ENCODE results near the gene ARID5A.

Gene ARID5A

GRCh38 chr2:96584017-96584416 is 47.5 kb downstream of the ARID5A start:
- Mint-ChIP-seq H3K36me3 (peaks cover 24 to 39% of the 10 kb centered on the region in 2 donors), H3K27me3 (no peaks in the 10 kb centered on the region), H3K9me3 (no peaks in the 10 kb centered on the region), H3K4me3 (no peak overlapping the region), H3K27ac (no peak overlapping the region), H3K4me1 (peaks cover 3 to 17% of the 10 kb centered on the region in 2 donors)
- ATAC-seq (replicated peaks), result no peak
- no peak for DNase-seq

GRCh38 chr2:96587843-96588242 is 51.3 kb downstream of the ARID5A start:
- Mint-ChIP-seq H3K4me3 (no peak overlapping the region), H3K27me3 (no peaks in the 10 kb centered on the region), H3K27ac (peak overlapping the region; percentile 57), H3K36me3 (peaks cover 41 to 64% of the 10 kb centered on the region in 2 donors), H3K4me1 (peaks cover 5 to 23% of the 10 kb centered on the region in 2 donors), H3K9me3 (no peaks in the 10 kb centered on the region)
- DNase-seq, result no peak
- no peak for ATAC-seq (replicated peaks)

DNA sequence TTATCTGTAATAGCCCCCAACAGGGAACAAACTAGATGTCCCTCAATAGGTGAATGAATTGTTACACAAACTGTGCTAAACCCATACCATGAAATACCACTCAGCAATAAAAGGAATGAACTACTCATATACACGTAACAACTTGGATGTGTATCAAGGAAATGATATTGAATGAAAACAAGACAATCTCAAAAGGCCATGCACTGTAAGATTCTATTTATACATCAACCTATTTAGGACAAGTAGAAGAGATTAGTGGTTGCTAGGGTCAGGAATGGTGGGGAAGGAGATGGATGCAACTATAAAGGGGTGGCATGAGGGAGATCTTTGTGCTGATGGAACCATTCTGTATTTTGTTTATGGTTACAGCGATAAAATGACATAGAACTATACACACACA is 54.5 kb downstream of the ARID5A start:
- H3K9me3 Mint-ChIP-seq, result no peaks in the 10 kb centered on the region
- no peak for ATAC-seq (replicated peaks)
- no peak overlapping the region for H3K4me3 Mint-ChIP-seq
- no peaks in the 10 kb centered on the region for H3K27me3 Mint-ChIP-seq
- DNase-seq, result no peak
- H3K4me1 Mint-ChIP-seq, result peaks cover 5 to 23% of the 10 kb centered on the region in 2 donors
- no peak overlapping the region for H3K27ac Mint-ChIP-seq
- peaks cover 43 to 70% of the 10 kb centered on the region in 2 donors for H3K36me3 Mint-ChIP-seq

GRCh38 chr2:96591494-96591893 is 54.9 kb downstream of the ARID5A start:
- peaks cover 43 to 68% of the 10 kb centered on the region in 2 donors for H3K36me3 Mint-ChIP-seq
- DNase-seq (no peak), ATAC-seq (replicated peaks) (no peak)
- no peaks in the 10 kb centered on the region for H3K9me3 Mint-ChIP-seq
- no peak overlapping the region for H3K27ac Mint-ChIP-seq
- H3K27me3 Mint-ChIP-seq, result no peaks in the 10 kb centered on the region
- no peak overlapping the region for H3K4me3 Mint-ChIP-seq
- H3K4me1 Mint-ChIP-seq, result peaks cover 5 to 23% of the 10 kb centered on the region in 2 donors

GRCh38 chr2:96594282-96594681 is 57.7 kb downstream of the ARID5A start:
- Mint-ChIP-seq H3K9me3 (no peaks in the 10 kb centered on the region), H3K4me3 (no peak overlapping the region), H3K27ac (no peak overlapping the region), H3K27me3 (no peaks in the 10 kb centered on the region), H3K36me3 (peaks cover 43 to 59% of the 10 kb centered on the region in 2 donors), H3K4me1 (peaks cover 3 to 5% of the 10 kb centered on the region in 2 donors)
- ATAC-seq (replicated peaks) (no peak), DNase-seq (no peak)

DNA sequence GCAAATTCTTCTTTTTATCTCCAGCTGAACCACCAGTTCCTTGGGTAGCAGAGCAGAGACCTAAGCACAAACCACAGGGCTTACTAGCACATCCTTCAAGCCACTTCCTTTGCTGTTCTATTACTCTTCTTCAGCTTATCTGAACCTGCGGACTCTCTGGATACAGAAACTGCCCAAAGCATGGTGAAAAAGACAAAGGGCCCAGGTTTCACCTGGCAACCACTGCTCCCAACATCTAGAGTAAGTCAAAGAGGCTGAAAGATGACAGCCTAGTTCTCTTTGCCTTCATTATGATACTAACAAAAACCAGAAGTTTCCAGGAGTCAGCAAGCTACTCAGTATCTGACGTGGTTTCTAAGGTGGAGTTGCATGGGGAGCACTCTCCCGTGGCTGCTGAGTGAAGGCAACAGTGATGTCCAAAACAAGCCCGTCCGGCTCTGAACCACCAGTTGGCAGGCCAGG is 58.2 kb downstream of the ARID5A start:
- ATAC-seq (replicated peaks) (no peak), DNase-seq (no peak)
- no peaks in the 10 kb centered on the region for H3K27me3 Mint-ChIP-seq
- peaks cover 39 to 54% of the 10 kb centered on the region in 2 donors for H3K36me3 Mint-ChIP-seq
- no peak overlapping the region for H3K4me3 Mint-ChIP-seq
- no peak overlapping the region for H3K27ac Mint-ChIP-seq
- no peaks in the 10 kb centered on the region for H3K9me3 Mint-ChIP-seq
- peaks cover under 1 to 1% of the 10 kb centered on the region in 2 donors for H3K4me1 Mint-ChIP-seq

DNA sequence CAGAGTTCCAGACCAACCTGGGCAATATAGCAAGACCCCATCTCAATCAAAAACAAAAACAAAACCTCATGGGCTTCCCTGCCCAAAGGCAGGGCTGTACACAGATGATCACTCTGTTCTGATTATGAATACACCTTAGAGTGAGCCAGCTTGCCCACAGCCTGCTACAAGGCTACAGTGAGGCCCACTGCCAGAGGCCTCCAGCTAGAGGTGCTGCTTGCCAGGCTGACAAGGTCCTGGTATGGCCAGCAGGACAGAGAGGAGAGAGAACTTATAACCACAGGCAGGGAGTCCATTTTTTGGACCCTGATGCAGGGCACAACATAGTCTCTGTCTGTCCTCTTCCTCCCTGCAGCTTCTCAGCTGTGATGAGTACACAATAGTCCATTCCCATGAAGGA is 60.0 kb downstream of the ARID5A start:
- H3K4me3 Mint-ChIP-seq, result no peak overlapping the region
- no peaks in the 10 kb centered on the region for H3K9me3 Mint-ChIP-seq
- ATAC-seq (replicated peaks), result no peak
- peaks cover 43 to 63% of the 10 kb centered on the region in 2 donors for H3K36me3 Mint-ChIP-seq
- no peak for DNase-seq
- H3K27ac Mint-ChIP-seq, result no peak overlapping the region
- H3K4me1 Mint-ChIP-seq, result peaks cover 1 to 3% of the 10 kb centered on the region in 2 donors
- H3K27me3 Mint-ChIP-seq, result no peaks in the 10 kb centered on the region

DNA sequence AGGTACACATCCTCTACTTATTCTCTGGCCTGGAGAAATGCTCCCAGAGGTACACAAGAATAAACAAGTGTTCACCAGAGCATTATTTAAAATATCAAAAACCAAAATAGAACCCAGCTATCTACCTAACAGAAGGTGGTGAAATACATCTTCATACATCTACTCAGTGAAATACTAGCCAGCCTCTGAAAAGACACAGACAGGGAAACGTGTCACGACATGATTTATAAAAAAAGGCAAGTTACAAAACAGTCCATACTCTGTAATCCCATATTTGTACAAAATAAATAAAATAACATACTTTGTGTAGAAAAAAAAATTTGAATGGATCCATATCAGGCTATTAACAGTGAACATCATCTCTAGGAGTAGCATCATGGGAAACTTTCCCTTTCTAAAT is 63.4 kb downstream of the ARID5A start:
- no peaks in the 10 kb centered on the region for H3K9me3 Mint-ChIP-seq
- no peak overlapping the region for H3K4me3 Mint-ChIP-seq
- H3K36me3 Mint-ChIP-seq, result peaks cover 37 to 57% of the 10 kb centered on the region in 2 donors
- H3K27ac Mint-ChIP-seq, result no peak overlapping the region
- H3K27me3 Mint-ChIP-seq, result no peaks in the 10 kb centered on the region
- peaks cover 4 to 10% of the 10 kb centered on the region in 2 donors for H3K4me1 Mint-ChIP-seq
- no peak for DNase-seq
- ATAC-seq (replicated peaks), result no peak

GRCh38 chr2:96601382-96602292 is 65.1 kb downstream of the ARID5A start:
- Mint-ChIP-seq H3K27ac (peak overlapping the region; percentile 72), H3K27me3 (no peaks in the 10 kb centered on the region), H3K36me3 (peaks cover 51 to 65% of the 10 kb centered on the region in 2 donors), H3K4me1 (peaks cover 4 to 10% of the 10 kb centered on the region in 2 donors), H3K9me3 (no peaks in the 10 kb centered on the region), H3K4me3 (no peak overlapping the region)
- DNase-seq, result no peak
- ATAC-seq (replicated peaks), result peak; percentile 50 to 54

Measured in stimulated activated naive B cell treated with anti-CD40 and anti-IgM and Interleukin-4, amounts not matched to agents 10 μg/mL and 1 μg/mL and 100 μg/mL, for 72 hours (primary cell).